Smooth muscle cell of trachea (primary cell): ENCODE measurements around the gene KCNG1. TPM values are rescaled to one million over a fixed set of nuclear protein-coding genes. Genes with fewer than 3 reads are reported as not detected.

ENCODE experiments used
- total RNA-seq: library from RNA; depleted of rRNA; stranded (reverse); fragments of >200 nt; gene quantifications from 2 replicates; pipeline ENCODE4 v1.2.1, GENCODE V29; 2014

Gene KCNG1
- total RNA-seq, result 2.5 and 15.2 TPM in 2 replicates

GRCh38 chr20:51022803-51023616 is at the start of gene KCNG1:
Gene KCNG1 (minus strand): TSS chr20:51023107. CDS start chr20:51010338, 12,769 bp downstream.

GRCh38 chr20:50958615-50959542 is 64.0 kb downstream of the KCNG1 start, which contains the start of gene MOCS3:
Gene MOCS3 (plus strand): TSS chr20:50958818. CDS start chr20:50958843, 25 bp downstream.

DNA sequence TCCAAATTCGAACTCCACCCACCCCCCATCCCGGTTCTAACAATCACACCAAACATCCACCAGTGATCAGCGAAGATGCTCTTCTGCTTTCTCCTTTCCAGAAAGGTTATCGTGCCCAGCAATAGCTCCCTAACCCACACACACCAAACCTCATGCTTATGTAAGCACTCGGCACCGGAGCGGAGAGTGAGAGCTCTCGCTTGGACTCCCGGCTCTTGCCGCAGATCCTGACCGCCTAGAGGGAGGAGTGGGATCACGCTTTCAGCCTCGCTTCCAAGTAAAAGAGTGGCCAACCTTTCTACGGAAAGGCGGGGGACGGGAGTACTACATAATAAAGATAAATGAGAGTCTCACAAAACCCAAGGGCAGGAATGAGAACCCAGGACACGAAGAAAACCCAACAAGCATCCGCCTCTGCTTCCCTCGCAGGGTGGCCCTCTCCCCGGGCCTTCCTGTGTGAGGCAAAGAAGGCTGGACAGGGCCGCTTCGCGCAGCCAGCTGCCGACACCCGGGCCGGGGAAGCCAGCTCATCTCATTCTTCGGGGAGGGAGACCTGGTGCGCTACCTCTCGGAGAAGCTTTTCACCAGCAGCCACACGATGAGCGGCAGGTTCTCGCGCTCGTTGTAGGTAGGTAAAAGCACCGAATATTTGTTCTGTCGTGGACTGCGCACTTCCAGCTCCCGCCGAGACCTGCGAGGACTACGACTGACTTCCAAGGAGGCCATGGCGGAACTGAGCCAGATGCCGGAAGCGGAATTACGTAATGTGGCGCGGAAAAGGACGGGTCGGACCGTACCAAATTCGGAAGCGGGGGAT is 64.9 kb downstream of the KCNG1 start, which contains the start of gene DPM1:
DPM1 (minus strand) TSS at position 735 of the 817 bp plus-strand sequence; CDS start at position 726, 9 bp downstream.

Other genes starting within 250 kb of the KCNG1 start
- 15.7 and 21.5 TPM in 2 replicates for gene BCAS4, start 228.0 kb downstream of the KCNG1 start, total RNA-seq
- 28.8 and 50.2 TPM in 2 replicates for gene ADNP, start 91.7 kb downstream of the KCNG1 start, total RNA-seq
- gene DPM1, start 64.6 kb downstream of the KCNG1 start, total RNA-seq, result 41.7 and 97.3 TPM in 2 replicates
- gene MOCS3, start 64.3 kb downstream of the KCNG1 start, total RNA-seq, result 8.9 and 13.6 TPM in 2 replicates